GM23338 (cell line): ENCODE results near the gene PTPRN2. TPM values are rescaled to one million over a fixed set of nuclear protein-coding genes. Genes with fewer than 3 reads are reported as not detected.

Experiments used
- ATAC-seq: fragments of 200-7000 bp; cut with Tn5 transposase; 3 replicates; pipeline ENCODE4 v1.9.1; 2020
- DNase-seq: peaks from one replicate; pipeline ENCODE4 v3.0.0-alpha.2; 2015; ENCODE audit warnings: low spot score
- H2AFZ ChIP-seq: fragments of 200-600 bp; sonication (generic); 2 replicates; pipeline ENCODE4 v1.8.0; 2016; ENCODE audit warnings: antibody characterized with exemption, mild to moderate bottlenecking, moderate library complexity
- H3F3A ChIP-seq: fragments of 200-600 bp; sonication (generic); replicated peaks from 2 replicates; pipeline ENCODE4 v1.8.0; 2017; ENCODE audit warnings: antibody characterized with exemption, mixed run types, low read depth
- H3K27ac ChIP-seq: fragments of 200-600 bp; sonication (generic); 2 replicates; pipeline ENCODE4 v1.6.1; 2016; ENCODE audit warnings: low read depth
- H3K27me3 ChIP-seq: fragments of 200-600 bp; sonication (generic); 2 replicates; pipeline ENCODE4 v1.8.0; 2016; ENCODE audit warnings: mild to moderate bottlenecking, mixed run types, moderate library complexity; ENCODE audit not compliant: insufficient read depth
- H3K36me3 ChIP-seq: fragments of 200-600 bp; sonication (generic); 2 replicates; pipeline ENCODE4 v1.8.0; 2016; ENCODE audit warnings: mild to moderate bottlenecking; ENCODE audit not compliant: insufficient read depth
- H3K4me1 ChIP-seq: fragments of 200-600 bp; sonication (generic); 2 replicates; pipeline ENCODE4 v1.8.0; 2016; ENCODE audit warnings: mild to moderate bottlenecking, moderate library complexity; ENCODE audit not compliant: insufficient read depth
- H3K4me2 ChIP-seq: fragments of 200-600 bp; sonication (generic); 2 replicates; pipeline ENCODE4 v1.7.1; 2017; ENCODE audit warnings: mixed run types
- H3K4me3 ChIP-seq: fragments of 200-600 bp; sonication (generic); 2 replicates; pipeline ENCODE4 v1.6.1; 2016; ENCODE audit warnings: mixed run types
- H3K79me2 ChIP-seq: fragments of 200-600 bp; sonication (generic); replicated peaks from 2 replicates; pipeline ENCODE4 v1.8.0; 2017; ENCODE audit warnings: mild to moderate bottlenecking; ENCODE audit not compliant: insufficient read depth
- H3K9me2 ChIP-seq: fragments of 200-600 bp; sonication (generic); 2 replicates; pipeline ENCODE4 v1.8.0; 2017; ENCODE audit not compliant: insufficient read depth
- H4K20me1 ChIP-seq: fragments of 200-600 bp; sonication (generic); replicated peaks from 2 replicates; pipeline ENCODE4 v1.8.0; 2017; ENCODE audit warnings: mild to moderate bottlenecking; ENCODE audit not compliant: insufficient read depth
- H3K27ac Mint-ChIP-seq: 2 replicates; pipeline ENCODE4 v1.8.0; 2020; ENCODE audit warnings: inconsistent platforms, mild to moderate bottlenecking, moderate library complexity, mixed read lengths
- H3K27me3 Mint-ChIP-seq: 3 replicates; pipeline ENCODE4 v1.8.0; 2022; ENCODE audit warnings: low read depth, mild to moderate bottlenecking, moderate library complexity, mixed read lengths, inconsistent platforms; ENCODE audit not compliant: insufficient read depth, poor library complexity
- H3K36me3 Mint-ChIP-seq: 3 replicates; pipeline ENCODE4 v1.8.0; 2021; ENCODE audit warnings: low read depth, mild to moderate bottlenecking, inconsistent platforms, moderate library complexity, mixed read lengths
- H3K4me1 Mint-ChIP-seq: 3 replicates; pipeline ENCODE4 v1.8.0; 2020; ENCODE audit warnings: mild to moderate bottlenecking, inconsistent platforms, mixed read lengths
- H3K4me3 Mint-ChIP-seq: 3 replicates; pipeline ENCODE4 v1.8.0; 2021; ENCODE audit warnings: moderate library complexity, mild to moderate bottlenecking, inconsistent platforms, mixed read lengths
- H3K9me3 Mint-ChIP-seq: 3 replicates; pipeline ENCODE4 v1.8.0; 2020; ENCODE audit warnings: moderate library complexity, mild to moderate bottlenecking, inconsistent platforms, mixed read lengths
- CTCF ChIP-seq, 2 experiments: fragments of 200-600 bp in 1 of 2; sonication (generic) in 1 of 2; conservative IDR thresholded peaks; 2 replicates each; pipeline versions ENCODE4 v1.5.1 to v1.6.1; 2016 to 2017; ENCODE audit warnings: antibody characterized with exemption in 2 of 2, low read depth in 2 of 2, mild to moderate bottlenecking in 2 of 2, moderate library complexity in 1 of 2
- STAT1 ChIP-seq: IDR thresholded peaks from one replicate; pipeline ENCODE4 v1.6.1; 2016; ENCODE audit warnings: antibody characterized with exemption; ENCODE audit not compliant: unreplicated experiment
- polyA plus RNA-seq: library from polyadenylated mRNA; unstranded; fragments of >200 nt; fragmentation: Nextera tagmentation; extraction: Ambion mirVana; gene quantifications from 2 replicates; pipeline ENCODE4 v1.2.1, GENCODE V29; 2016
- total RNA-seq: library from RNA; depleted of rRNA; stranded (reverse); fragments of >200 nt; shearing (Covaris generic); gene quantifications from 2 replicates; pipeline ENCODE4 v1.2.3, GENCODE V29; 2014
- TF ChIP-seq, protein P1 (sequence below): IDR thresholded peaks from one replicate; pipeline ENCODE4 v1.6.1; 2018; ENCODE audit warnings: antibody characterized with exemption; ENCODE audit not compliant: unreplicated experiment
- TF ChIP-seq, protein P2 (sequence below): fragments of 250-450 bp; sonication (Bioruptor Pico); IDR thresholded peaks from 2 replicates; pipeline ENCODE4 v1.5.0; 2020; ENCODE audit warnings: mild to moderate bottlenecking, moderate library complexity

Gene PTPRN2
- total and polyA plus RNA-seq, 2 experiments from 2014 or later: 0.87 to 4.0 TPM

DNA sequence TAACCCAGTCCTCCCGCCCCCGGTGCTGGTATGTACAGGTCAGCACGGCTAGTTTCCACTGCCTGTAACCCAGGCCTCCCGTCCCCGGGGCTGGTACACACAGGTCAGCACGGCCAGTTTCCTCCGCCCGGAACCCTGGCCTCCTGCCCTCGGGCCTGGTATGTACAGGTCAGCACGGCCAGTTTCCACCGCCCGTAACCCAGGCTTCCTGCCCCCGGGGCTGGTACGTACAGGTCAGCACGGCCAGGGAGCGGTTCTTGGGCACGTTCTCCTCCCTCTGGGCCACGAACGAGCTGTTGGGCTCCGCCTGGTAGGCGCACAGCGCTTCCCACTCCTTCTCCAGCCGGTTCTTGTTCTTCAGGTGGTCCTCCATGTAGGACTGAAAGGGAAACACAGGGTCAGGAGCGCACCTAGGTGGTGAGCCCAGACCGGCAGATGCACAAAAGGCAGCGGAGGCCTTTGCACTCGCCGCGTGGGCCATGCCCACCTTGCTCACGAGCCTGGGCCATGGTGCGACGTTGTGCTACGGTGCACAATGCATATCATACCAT lies 966.4 kb downstream of the PTPRN2 start:
- Histone ChIP-seq H3K27me3 (no peaks in the 10 kb centered on the region), H3K27ac (no peak overlapping the region), H4K20me1 (no peaks in the 10 kb centered on the region), H3K4me3 (no peak overlapping the region), H3K79me2 (no peaks in the 10 kb centered on the region), H3K9me2 (no peaks in the 10 kb centered on the region), H3F3A (no peaks in the 10 kb centered on the region), H3K4me2 (no peak overlapping the region), H3K4me1 (no peaks in the 10 kb centered on the region), H2AFZ (no peak overlapping the region), H3K36me3 (no peaks in the 10 kb centered on the region)
- Mint-ChIP-seq H3K36me3 (peaks cover 48% of the 10 kb centered on the region), H3K4me1 (no peaks in the 10 kb centered on the region; the same call in 2 of the 3 replicates), H3K27me3 (peaks cover 15% of the 10 kb centered on the region), H3K4me3 (no peak overlapping the region), H3K9me3 (peaks cover 92% of the 10 kb centered on the region), H3K27ac (no peak overlapping the region)
- ATAC-seq (no peak), DNase-seq (no peak)
- TF ChIP-seq CTCF (conservative IDR thresholded peaks at IDR 0.05; ENCODE audit: low read depth in 2 of 2): no peak

GRCh38 chr7:157620616-157621015 lies 967.0 kb downstream of the PTPRN2 start:
- Histone ChIP-seq H3K4me3 (no peak overlapping the region), H3K79me2 (no peaks in the 10 kb centered on the region), H4K20me1 (no peaks in the 10 kb centered on the region), H3K9me2 (no peaks in the 10 kb centered on the region), H3K4me2 (no peak overlapping the region), H3K27ac (no peak overlapping the region), H3K27me3 (no peaks in the 10 kb centered on the region), H3K4me1 (no peaks in the 10 kb centered on the region), H3K36me3 (no peaks in the 10 kb centered on the region), H2AFZ (no peak overlapping the region), H3F3A (no peaks in the 10 kb centered on the region)
- TF ChIP-seq CTCF (conservative IDR thresholded peaks at IDR 0.05; ENCODE audit: low read depth in 2 of 2) (no peak), STAT1 (no peak)
- TF ChIP-seq, protein P1, sequence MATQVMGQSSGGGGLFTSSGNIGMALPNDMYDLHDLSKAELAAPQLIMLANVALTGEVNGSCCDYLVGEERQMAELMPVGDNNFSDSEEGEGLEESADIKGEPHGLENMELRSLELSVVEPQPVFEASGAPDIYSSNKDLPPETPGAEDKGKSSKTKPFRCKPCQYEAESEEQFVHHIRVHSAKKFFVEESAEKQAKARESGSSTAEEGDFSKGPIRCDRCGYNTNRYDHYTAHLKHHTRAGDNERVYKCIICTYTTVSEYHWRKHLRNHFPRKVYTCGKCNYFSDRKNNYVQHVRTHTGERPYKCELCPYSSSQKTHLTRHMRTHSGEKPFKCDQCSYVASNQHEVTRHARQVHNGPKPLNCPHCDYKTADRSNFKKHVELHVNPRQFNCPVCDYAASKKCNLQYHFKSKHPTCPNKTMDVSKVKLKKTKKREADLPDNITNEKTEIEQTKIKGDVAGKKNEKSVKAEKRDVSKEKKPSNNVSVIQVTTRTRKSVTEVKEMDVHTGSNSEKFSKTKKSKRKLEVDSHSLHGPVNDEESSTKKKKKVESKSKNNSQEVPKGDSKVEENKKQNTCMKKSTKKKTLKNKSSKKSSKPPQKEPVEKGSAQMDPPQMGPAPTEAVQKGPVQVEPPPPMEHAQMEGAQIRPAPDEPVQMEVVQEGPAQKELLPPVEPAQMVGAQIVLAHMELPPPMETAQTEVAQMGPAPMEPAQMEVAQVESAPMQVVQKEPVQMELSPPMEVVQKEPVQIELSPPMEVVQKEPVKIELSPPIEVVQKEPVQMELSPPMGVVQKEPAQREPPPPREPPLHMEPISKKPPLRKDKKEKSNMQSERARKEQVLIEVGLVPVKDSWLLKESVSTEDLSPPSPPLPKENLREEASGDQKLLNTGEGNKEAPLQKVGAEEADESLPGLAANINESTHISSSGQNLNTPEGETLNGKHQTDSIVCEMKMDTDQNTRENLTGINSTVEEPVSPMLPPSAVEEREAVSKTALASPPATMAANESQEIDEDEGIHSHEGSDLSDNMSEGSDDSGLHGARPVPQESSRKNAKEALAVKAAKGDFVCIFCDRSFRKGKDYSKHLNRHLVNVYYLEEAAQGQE: no peak
- TF ChIP-seq, protein P2, sequence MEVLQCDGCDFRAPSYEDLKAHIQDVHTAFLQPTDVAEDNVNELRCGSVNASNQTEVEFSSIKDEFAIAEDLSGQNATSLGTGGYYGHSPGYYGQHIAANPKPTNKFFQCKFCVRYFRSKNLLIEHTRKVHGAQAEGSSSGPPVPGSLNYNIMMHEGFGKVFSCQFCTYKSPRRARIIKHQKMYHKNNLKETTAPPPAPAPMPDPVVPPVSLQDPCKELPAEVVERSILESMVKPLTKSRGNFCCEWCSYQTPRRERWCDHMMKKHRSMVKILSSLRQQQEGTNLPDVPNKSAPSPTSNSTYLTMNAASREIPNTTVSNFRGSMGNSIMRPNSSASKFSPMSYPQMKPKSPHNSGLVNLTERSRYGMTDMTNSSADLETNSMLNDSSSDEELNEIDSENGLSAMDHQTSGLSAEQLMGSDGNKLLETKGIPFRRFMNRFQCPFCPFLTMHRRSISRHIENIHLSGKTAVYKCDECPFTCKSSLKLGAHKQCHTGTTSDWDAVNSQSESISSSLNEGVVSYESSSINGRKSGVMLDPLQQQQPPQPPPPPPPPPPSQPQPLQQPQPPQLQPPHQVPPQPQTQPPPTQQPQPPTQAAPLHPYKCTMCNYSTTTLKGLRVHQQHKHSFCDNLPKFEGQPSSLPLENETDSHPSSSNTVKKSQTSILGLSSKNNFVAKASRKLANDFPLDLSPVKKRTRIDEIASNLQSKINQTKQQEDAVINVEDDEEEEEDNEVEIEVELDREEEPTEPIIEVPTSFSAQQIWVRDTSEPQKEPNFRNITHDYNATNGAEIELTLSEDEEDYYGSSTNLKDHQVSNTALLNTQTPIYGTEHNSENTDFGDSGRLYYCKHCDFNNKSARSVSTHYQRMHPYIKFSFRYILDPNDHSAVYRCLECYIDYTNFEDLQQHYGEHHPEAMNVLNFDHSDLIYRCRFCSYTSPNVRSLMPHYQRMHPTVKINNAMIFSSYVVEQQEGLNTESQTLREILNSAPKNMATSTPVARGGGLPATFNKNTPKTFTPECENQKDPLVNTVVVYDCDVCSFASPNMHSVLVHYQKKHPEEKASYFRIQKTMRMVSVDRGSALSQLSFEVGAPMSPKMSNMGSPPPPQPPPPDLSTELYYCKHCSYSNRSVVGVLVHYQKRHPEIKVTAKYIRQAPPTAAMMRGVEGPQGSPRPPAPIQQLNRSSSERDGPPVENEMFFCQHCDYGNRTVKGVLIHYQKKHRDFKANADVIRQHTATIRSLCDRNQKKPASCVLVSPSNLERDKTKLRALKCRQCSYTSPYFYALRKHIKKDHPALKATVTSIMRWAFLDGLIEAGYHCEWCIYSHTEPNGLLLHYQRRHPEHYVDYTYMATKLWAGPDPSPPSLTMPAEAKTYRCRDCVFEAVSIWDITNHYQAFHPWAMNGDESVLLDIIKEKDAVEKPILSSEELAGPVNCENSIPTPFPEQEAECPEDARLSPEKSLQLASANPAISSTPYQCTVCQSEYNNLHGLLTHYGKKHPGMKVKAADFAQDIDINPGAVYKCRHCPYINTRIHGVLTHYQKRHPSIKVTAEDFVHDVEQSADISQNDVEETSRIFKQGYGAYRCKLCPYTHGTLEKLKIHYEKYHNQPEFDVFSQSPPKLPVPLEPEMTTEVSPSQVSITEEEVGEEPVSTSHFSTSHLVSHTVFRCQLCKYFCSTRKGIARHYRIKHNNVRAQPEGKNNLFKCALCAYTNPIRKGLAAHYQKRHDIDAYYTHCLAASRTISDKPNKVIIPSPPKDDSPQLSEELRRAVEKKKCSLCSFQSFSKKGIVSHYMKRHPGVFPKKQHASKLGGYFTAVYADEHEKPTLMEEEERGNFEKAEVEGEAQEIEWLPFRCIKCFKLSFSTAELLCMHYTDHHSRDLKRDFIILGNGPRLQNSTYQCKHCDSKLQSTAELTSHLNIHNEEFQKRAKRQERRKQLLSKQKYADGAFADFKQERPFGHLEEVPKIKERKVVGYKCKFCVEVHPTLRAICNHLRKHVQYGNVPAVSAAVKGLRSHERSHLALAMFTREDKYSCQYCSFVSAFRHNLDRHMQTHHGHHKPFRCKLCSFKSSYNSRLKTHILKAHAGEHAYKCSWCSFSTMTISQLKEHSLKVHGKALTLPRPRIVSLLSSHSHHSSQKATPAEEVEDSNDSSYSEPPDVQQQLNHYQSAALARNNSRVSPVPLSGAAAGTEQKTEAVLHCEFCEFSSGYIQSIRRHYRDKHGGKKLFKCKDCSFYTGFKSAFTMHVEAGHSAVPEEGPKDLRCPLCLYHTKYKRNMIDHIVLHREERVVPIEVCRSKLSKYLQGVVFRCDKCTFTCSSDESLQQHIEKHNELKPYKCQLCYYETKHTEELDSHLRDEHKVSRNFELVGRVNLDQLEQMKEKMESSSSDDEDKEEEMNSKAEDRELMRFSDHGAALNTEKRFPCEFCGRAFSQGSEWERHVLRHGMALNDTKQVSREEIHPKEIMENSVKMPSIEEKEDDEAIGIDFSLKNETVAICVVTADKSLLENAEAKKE (CRISPR knock-in tag): no peak
- Mint-ChIP-seq H3K4me1 (no peaks in the 10 kb centered on the region; the same call in 2 of the 3 replicates), H3K9me3 (peaks cover 92% of the 10 kb centered on the region), H3K27me3 (peaks cover 15% of the 10 kb centered on the region), H3K4me3 (no peak overlapping the region), H3K27ac (no peak overlapping the region), H3K36me3 (peaks cover 47% of the 10 kb centered on the region)
- no peak for ATAC-seq
- DNase-seq: no peak
